HCT116 (cell line): ENCODE data around the gene DNAH9.

ENCODE experiments used
- EZH2phosphoT487 ChIP-seq: fragments of 200-600 bp; IDR thresholded peaks from 2 replicates; pipeline ENCODE4 v1.6.1; 2018; ENCODE audit warnings: antibody characterized with exemption, borderline replicate concordance
- POLR2A ChIP-seq: IDR thresholded peaks from 2 replicates; pipeline ENCODE4 v1.7.0; 2011; ENCODE audit warnings: borderline replicate concordance; ENCODE audit not compliant: insufficient read depth, insufficient read length; ENCODE audit errors: extremely low read depth
- SIN3A ChIP-seq: IDR thresholded peaks from 2 replicates; pipeline ENCODE4 v1.6.1; 2012; ENCODE audit warnings: low read depth
- SRF ChIP-seq: IDR thresholded peaks from 2 replicates; pipeline ENCODE4 v1.6.1; 2012; ENCODE audit warnings: low read depth
- TF ChIP-seq, protein P1 (sequence below), 3 experiments: fragments of 200-600 bp in 1 of 3; sonication (generic) in 1 of 3; IDR thresholded peaks in 2 of 3; conservative IDR thresholded peaks in 1 of 3; 2 replicates each; pipeline ENCODE4 v1.5.1; 2012 to 2017; ENCODE audit warnings: low read depth in 2 of 3, low read length in 2 of 3, antibody characterized with exemption in 1 of 3, borderline replicate concordance in 1 of 3, control low read depth in 1 of 3, mild to moderate bottlenecking in 1 of 3, mixed read lengths in 1 of 3, mixed run types in 1 of 3, moderate library complexity in 1 of 3; ENCODE audit not compliant: insufficient read depth in 1 of 3
- TF ChIP-seq, protein P2 (sequence below): IDR thresholded peaks from 2 replicates; pipeline ENCODE4 v1.6.1; 2012
- TF ChIP-seq, protein P3 (sequence below): IDR thresholded peaks from 2 replicates; pipeline ENCODE4 v1.6.1; 2012; ENCODE audit warnings: low read depth

DNA sequence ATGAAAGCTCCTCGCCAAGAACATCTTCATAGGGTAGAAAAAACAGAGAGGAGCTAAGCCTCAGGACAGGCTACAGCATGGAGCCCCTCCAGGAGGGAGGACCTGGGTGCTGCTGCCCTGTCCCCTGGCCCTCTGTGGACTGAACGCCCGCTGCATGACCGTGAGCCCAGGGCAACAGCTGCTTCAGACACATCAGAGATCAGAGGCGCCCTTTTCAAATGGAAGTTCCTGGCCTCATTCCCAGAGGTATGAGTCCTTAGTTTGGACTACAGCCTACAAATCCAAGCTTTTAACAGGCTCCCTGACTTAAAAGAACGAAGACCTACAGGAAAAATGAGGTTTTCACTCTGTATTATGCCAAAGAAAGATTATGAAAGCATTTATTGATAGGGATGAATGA is 350.5 kb downstream of the DNAH9 start:
- TF ChIP-seq, protein P1, sequence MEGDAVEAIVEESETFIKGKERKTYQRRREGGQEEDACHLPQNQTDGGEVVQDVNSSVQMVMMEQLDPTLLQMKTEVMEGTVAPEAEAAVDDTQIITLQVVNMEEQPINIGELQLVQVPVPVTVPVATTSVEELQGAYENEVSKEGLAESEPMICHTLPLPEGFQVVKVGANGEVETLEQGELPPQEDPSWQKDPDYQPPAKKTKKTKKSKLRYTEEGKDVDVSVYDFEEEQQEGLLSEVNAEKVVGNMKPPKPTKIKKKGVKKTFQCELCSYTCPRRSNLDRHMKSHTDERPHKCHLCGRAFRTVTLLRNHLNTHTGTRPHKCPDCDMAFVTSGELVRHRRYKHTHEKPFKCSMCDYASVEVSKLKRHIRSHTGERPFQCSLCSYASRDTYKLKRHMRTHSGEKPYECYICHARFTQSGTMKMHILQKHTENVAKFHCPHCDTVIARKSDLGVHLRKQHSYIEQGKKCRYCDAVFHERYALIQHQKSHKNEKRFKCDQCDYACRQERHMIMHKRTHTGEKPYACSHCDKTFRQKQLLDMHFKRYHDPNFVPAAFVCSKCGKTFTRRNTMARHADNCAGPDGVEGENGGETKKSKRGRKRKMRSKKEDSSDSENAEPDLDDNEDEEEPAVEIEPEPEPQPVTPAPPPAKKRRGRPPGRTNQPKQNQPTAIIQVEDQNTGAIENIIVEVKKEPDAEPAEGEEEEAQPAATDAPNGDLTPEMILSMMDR (IDR thresholded peaks at IDR 0.05 in 2 of 3, conservative IDR thresholded peaks at IDR 0.05 in 1 of 3; ENCODE audit: borderline replicate concordance in 1 of 3, insufficient read depth in 1 of 3, low read depth in 2 of 3, low read length in 2 of 3) = no peak
- TF ChIP-seq SIN3A = no peak
- no peak for TF ChIP-seq POLR2A
- TF ChIP-seq, protein P2, sequence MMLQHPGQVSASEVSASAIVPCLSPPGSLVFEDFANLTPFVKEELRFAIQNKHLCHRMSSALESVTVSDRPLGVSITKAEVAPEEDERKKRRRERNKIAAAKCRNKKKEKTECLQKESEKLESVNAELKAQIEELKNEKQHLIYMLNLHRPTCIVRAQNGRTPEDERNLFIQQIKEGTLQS = no peak
- TF ChIP-seq, protein P3, sequence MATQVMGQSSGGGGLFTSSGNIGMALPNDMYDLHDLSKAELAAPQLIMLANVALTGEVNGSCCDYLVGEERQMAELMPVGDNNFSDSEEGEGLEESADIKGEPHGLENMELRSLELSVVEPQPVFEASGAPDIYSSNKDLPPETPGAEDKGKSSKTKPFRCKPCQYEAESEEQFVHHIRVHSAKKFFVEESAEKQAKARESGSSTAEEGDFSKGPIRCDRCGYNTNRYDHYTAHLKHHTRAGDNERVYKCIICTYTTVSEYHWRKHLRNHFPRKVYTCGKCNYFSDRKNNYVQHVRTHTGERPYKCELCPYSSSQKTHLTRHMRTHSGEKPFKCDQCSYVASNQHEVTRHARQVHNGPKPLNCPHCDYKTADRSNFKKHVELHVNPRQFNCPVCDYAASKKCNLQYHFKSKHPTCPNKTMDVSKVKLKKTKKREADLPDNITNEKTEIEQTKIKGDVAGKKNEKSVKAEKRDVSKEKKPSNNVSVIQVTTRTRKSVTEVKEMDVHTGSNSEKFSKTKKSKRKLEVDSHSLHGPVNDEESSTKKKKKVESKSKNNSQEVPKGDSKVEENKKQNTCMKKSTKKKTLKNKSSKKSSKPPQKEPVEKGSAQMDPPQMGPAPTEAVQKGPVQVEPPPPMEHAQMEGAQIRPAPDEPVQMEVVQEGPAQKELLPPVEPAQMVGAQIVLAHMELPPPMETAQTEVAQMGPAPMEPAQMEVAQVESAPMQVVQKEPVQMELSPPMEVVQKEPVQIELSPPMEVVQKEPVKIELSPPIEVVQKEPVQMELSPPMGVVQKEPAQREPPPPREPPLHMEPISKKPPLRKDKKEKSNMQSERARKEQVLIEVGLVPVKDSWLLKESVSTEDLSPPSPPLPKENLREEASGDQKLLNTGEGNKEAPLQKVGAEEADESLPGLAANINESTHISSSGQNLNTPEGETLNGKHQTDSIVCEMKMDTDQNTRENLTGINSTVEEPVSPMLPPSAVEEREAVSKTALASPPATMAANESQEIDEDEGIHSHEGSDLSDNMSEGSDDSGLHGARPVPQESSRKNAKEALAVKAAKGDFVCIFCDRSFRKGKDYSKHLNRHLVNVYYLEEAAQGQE = no peak
- no peak for TF ChIP-seq EZH2phosphoT487
- no peak for TF ChIP-seq SRF
